ENCODE measurements around the gene ING3. TPM values are rescaled to one million over a fixed set of nuclear protein-coding genes. Genes with fewer than 3 reads are reported as not detected.

Gene ING3
- total and polyA plus RNA-seq, 2 of the 13 experiments (the other 11 are each of a cell fraction or from before 2014, with no cell fraction given): 6.9 to 12.8 TPM

GRCh38 chr7:121002048-121002756, 51.6 kb downstream of the ING3 start (continued):
- TF ChIP-seq MEIS1 (CRISPR knock-in tag; IDR thresholded peaks at IDR 0.05; ENCODE audit: borderline replicate concordance): no peak
- no peak for TF ChIP-seq ZNF570 (CRISPR knock-in tag; IDR thresholded peaks at IDR 0.05; ENCODE audit: borderline replicate concordance)
- no peak for TF ChIP-seq CENPT (CRISPR knock-in tag; IDR thresholded peaks at IDR 0.05; ENCODE audit: low read depth)
- no peak for TF ChIP-seq ELK4 (CRISPR knock-in tag; IDR thresholded peaks at IDR 0.05; ENCODE audit: borderline replicate concordance)

GRCh38 chr7:121002757-121003200, 52.2 kb downstream of the ING3 start:
- Histone ChIP-seq H4K20me1 (ENCODE audit: insufficient read depth, low read length) (no peaks in the 10 kb centered on the region), H3K9me3 (ENCODE audit: low read length) (no peaks in the 10 kb centered on the region), H3K27me3 (ENCODE audit: control insufficient read depth in 1 of 2, insufficient read depth in 2 of 2, low read length in 2 of 2) (no peaks in the 10 kb centered on the region), H3K4me2 (ENCODE audit: low read depth, low read length) (no peak overlapping the region), H3K79me2 (ENCODE audit: insufficient read depth, low read length) (no peaks in the 10 kb centered on the region), H3K36me3 (replicated peaks in 1 of 2; ENCODE audit: control insufficient read depth in 1 of 2, insufficient read depth in 2 of 2, low read length in 2 of 2) (no peaks in the 10 kb centered on the region), H2AFZ (ENCODE audit: low read length) (no peak overlapping the region), H3K9ac (ENCODE audit: insufficient read depth, low read depth, low read length) (no peak overlapping the region), H3K4me3 (replicated peaks in 1 of 3; ENCODE audit: insufficient read depth in 1 of 3, low read depth in 2 of 3, low read length in 3 of 3) (no peak overlapping the region), H3K4me1 (ENCODE audit: insufficient read depth, low read length) (no peaks in the 10 kb centered on the region), H3K27ac (ENCODE audit: extremely low read length, insufficient read depth, low read length) (no peak overlapping the region)
- 11% methylated on average over 5 of the region's 5 CpGs for WGBS (ENCODE audit: low lambda C conversion rate)
- FAIRE-seq (no peak), ATAC-seq (no peak), DNase-seq (ENCODE audit: low spot score) (no peak)
- in situ Hi-C loops (cut with HindIII; ENCODE audit: extremely low pct_ligation_motif_present, low pct_unique_long_range_greater_than_20kb): no loop called here
- ChIA-PET POLR2A (no interaction called here), CTCF (ENCODE audit: low intra/inter-chr PET ratio, low total read pairs) (no interaction called here)
- BruUV-seq (replicated peaks): no TSS peak
- intact Hi-C loops (cut with micrococcal nuclease; ENCODE audit: unreplicated experiment): no loop called here
- TF ChIP-seq IKZF1 (IDR thresholded peaks at IDR 0.05) (no peak), NFYC (CRISPR knock-in tag; IDR thresholded peaks at IDR 0.05) (no peak), TMF1 (CRISPR knock-in tag; IDR thresholded peaks at IDR 0.05; ENCODE audit: low read depth) (no peak), PPARG (CRISPR knock-in tag; conservative IDR thresholded peaks at IDR 0.05) (no peak), SMAD3 (CRISPR knock-in tag; IDR thresholded peaks at IDR 0.05) (no peak), ZBTB34 (CRISPR knock-in tag; IDR thresholded peaks at IDR 0.05) (no peak), ZBTB33 (CRISPR knock-in tag; IDR thresholded peaks at IDR 0.05) (no peak), MXI1 (IDR thresholded peaks at IDR 0.05; ENCODE audit: borderline replicate concordance, low read depth, low read length) (no peak), ZNF33B (CRISPR knock-in tag; IDR thresholded peaks at IDR 0.05) (no peak), ZNF503 (CRISPR knock-in tag; IDR thresholded peaks at IDR 0.05) (no peak), ZSCAN5A (CRISPR knock-in tag; IDR thresholded peaks at IDR 0.05; ENCODE audit: borderline replicate concordance) (no peak)
